Measurements from ENCODE around the gene LRRC52. TPM values are rescaled to one million over a fixed set of nuclear protein-coding genes. Genes with fewer than 3 reads are reported as not detected.

Gene LRRC52
- total and polyA plus RNA-seq, 9 of the 15 experiments (the other 6 are each of a cell fraction or from before 2014, with no cell fraction given), result not detected

- no peak for DNase-seq (ENCODE audit: extremely low read depth in 1 of 4, low spot score in 3 of 4)
- Histone ChIP-seq H4K20me1 (replicated peaks; ENCODE audit: control insufficient read depth, insufficient read depth, low read length) (no peaks in the 10 kb centered on the region), H3K4me1 (replicated peaks in 1 of 2; ENCODE audit: control insufficient read depth in 2 of 2, insufficient read depth in 2 of 2, low read length in 2 of 2) (peaks cover 3 to 9% of the 10 kb centered on the region in 2 experiments; a peak in 4 of 5 replicates), H3K9ac (ENCODE audit: insufficient read depth in 1 of 2, low read depth in 2 of 2, low read length in 2 of 2) (no peak overlapping the region), H3K27me3 (ENCODE audit: control insufficient read depth in 2 of 2, insufficient read depth in 2 of 2, low read length in 2 of 2) (no peaks in the 10 kb centered on the region; a peak in 1 of 5 replicates), H3K9me1 (ENCODE audit: control insufficient read depth, insufficient read depth, low read length) (no peaks in the 10 kb centered on the region), H3K9me3 (replicated peaks; ENCODE audit: control insufficient read depth, insufficient read depth, low read depth, low read length) (no peaks in the 10 kb centered on the region), H3K27ac (ENCODE audit: extremely low read depth, low read depth, low read length) (no peak overlapping the region), H3K79me2 (ENCODE audit: control insufficient read depth, insufficient read depth, low read length) (no peaks in the 10 kb centered on the region), H3K36me3 (ENCODE audit: control insufficient read depth, insufficient read depth, low read length) (no peaks in the 10 kb centered on the region), H3K4me2 (ENCODE audit: insufficient read depth, low read length) (no peak overlapping the region), H3K4me3 (no peak overlapping the region), H2AFZ (ENCODE audit: low read depth, low read length) (peak overlapping the region; percentile 3; the same call in 1 of the 2 replicates)
- intact Hi-C loops (cut with micrococcal nuclease) (loop anchor here (1.0 to 5.0 kb wide), 5 partner anchors 30 to 314 kb away; partner anchors contain the start of genes ALDH9A1, MGST3 and TMCO1), in situ Hi-C loops (cut with MboI) (loop anchor here (5.0 kb wide), 1 partner anchor 317 kb away; no protein-coding TSS in a partner anchor)
- no peak for ATAC-seq
- POLR2A ChIA-PET, result no interaction called here
- no TSS peak for BruUV-seq (replicated peaks)
- CTCF ChIA-PET (ENCODE audit: low intra/inter-chr PET ratio), result interaction anchor here (0.8 to 3.6 kb wide), 4 partner anchors 15 to 313 kb away, joined by 3 to 34 read pairs (median 4); no protein-coding TSS in a partner anchor
- FAIRE-seq, result no peak
- 13% methylated on average over 4 of the region's 4 CpGs for WGBS (ENCODE audit: insufficient coverage, low coverage, missing lambda C conversion rate)
- TF ChIP-seq SIN3A (IDR thresholded peaks at IDR 0.05; ENCODE audit: borderline replicate concordance in 2 of 2, control insufficient read depth in 1 of 2, low read depth in 2 of 2, low read length in 2 of 2), result no peak
- no peak for TF ChIP-seq PHTF2 (CRISPR knock-in tag; IDR thresholded peaks at IDR 0.05)
- no peak for TF ChIP-seq EP300 (IDR thresholded peaks at IDR 0.05; ENCODE audit: low read length)
- TF ChIP-seq FOXP1 (CRISPR knock-in tag; IDR thresholded peaks at IDR 0.05), result no peak
- no peak for TF ChIP-seq IFI16 (CRISPR knock-in tag; IDR thresholded peaks at IDR 0.05)
- TF ChIP-seq SRSF1 (IDR thresholded peaks at IDR 0.05; ENCODE audit: low read depth, low read length), result no peak
- TF ChIP-seq ZFP30 (CRISPR knock-in tag; IDR thresholded peaks at IDR 0.05; ENCODE audit: borderline replicate concordance), result no peak
- no peak for TF ChIP-seq ZNF165 (CRISPR knock-in tag; IDR thresholded peaks at IDR 0.05; ENCODE audit: borderline replicate concordance)
- no peak for TF ChIP-seq KLF13 (tag; IDR thresholded peaks at IDR 0.05; ENCODE audit: borderline replicate concordance, low read depth)
- TF ChIP-seq, protein P1, sequence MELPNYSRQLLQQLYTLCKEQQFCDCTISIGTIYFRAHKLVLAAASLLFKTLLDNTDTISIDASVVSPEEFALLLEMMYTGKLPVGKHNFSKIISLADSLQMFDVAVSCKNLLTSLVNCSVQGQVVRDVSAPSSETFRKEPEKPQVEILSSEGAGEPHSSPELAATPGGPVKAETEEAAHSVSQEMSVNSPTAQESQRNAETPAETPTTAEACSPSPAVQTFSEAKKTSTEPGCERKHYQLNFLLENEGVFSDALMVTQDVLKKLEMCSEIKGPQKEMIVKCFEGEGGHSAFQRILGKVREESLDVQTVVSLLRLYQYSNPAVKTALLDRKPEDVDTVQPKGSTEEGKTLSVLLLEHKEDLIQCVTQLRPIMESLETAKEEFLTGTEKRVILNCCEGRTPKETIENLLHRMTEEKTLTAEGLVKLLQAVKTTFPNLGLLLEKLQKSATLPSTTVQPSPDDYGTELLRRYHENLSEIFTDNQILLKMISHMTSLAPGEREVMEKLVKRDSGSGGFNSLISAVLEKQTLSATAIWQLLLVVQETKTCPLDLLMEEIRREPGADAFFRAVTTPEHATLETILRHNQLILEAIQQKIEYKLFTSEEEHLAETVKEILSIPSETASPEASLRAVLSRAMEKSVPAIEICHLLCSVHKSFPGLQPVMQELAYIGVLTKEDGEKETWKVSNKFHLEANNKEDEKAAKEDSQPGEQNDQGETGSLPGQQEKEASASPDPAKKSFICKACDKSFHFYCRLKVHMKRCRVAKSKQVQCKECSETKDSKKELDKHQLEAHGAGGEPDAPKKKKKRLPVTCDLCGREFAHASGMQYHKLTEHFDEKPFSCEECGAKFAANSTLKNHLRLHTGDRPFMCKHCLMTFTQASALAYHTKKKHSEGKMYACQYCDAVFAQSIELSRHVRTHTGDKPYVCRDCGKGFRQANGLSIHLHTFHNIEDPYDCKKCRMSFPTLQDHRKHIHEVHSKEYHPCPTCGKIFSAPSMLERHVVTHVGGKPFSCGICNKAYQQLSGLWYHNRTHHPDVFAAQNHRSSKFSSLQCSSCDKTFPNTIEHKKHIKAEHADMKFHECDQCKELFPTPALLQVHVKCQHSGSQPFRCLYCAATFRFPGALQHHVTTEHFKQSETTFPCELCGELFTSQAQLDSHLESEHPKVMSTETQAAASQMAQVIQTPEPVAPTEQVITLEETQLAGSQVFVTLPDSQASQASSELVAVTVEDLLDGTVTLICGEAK (IDR thresholded peaks at IDR 0.05), result no peak
- TF ChIP-seq, protein P1 (CRISPR knock-in tag; IDR thresholded peaks at IDR 0.05), result no peak
Measured at GRCh38 chr1:165600793-165601192, 57.0 kb downstream of the LRRC52 start.
